HG03060 (cell line): ENCODE measurements around the gene CEP78.
"Not testable (repeated sequence)": the region's sequence is repeated elsewhere in the genome, so short reads cannot be mapped to it uniquely, and the experiment has no call there.

Source experiments
- ATAC-seq: cut with Tn5 transposase; IDR thresholded peaks from one replicate; pipeline ENCODE4 v1.9.1; 2021; ENCODE audit warnings: low read depth, moderate number of reproducible peaks; ENCODE audit not compliant: unreplicated experiment

The CEP78 gene

GRCh38 chr9:78235762-78236550 is at the start of gene CEP78:
TSS of gene CEP78 (plus strand) at chr9:78236075. CDS start at chr9:78236351, 276 bp downstream.
- peak; percentile 86 for ATAC-seq

- no peak for ATAC-seq
These were observed 48.0 kb upstream of the CEP78 start for GRCh38 chr9:78187763-78188484.

- no peak for ATAC-seq
These were observed 47.3 kb upstream of the CEP78 start for GRCh38 chr9:78188594-78188993.

GRCh38 chr9:78189001-78189400 is 46.9 kb upstream of the CEP78 start:
- ATAC-seq: no peak

- ATAC-seq: no peak
These were observed 46.4 kb upstream of the CEP78 start for GRCh38 chr9:78189461-78189860.

- no peak for ATAC-seq
These were observed 43.9 kb upstream of the CEP78 start for GRCh38 chr9:78191931-78192330.

GRCh38 chr9:78196258-78196657 is 39.6 kb upstream of the CEP78 start:
- ATAC-seq: no peak

- not testable (repeated sequence) for ATAC-seq
These were observed 34.6 kb upstream of the CEP78 start for GRCh38 chr9:78201158-78201777.

GRCh38 chr9:78207319-78207718 is 28.6 kb upstream of the CEP78 start:
- no peak for ATAC-seq

GRCh38 chr9:78207901-78208300 is 28.0 kb upstream of the CEP78 start:
- no peak for ATAC-seq

GRCh38 chr9:78209127-78209526 is 26.7 kb upstream of the CEP78 start:
- no peak for ATAC-seq

- ATAC-seq: peak; percentile 54
These were observed 25.0 kb upstream of the CEP78 start for GRCh38 chr9:78210841-78211301.

- no peak for ATAC-seq
These were observed 23.0 kb upstream of the CEP78 start for GRCh38 chr9:78212868-78213267.

GRCh38 chr9:78213712-78214111 is 22.2 kb upstream of the CEP78 start:
- no peak for ATAC-seq

GRCh38 chr9:78214492-78214891 is 21.4 kb upstream of the CEP78 start:
- no peak for ATAC-seq

- ATAC-seq: no peak
These were observed 20.2 kb upstream of the CEP78 start for GRCh38 chr9:78215706-78216105.

- no peak for ATAC-seq
These were observed 17.0 kb upstream of the CEP78 start for GRCh38 chr9:78218890-78219289.

- no peak for ATAC-seq
These were observed 14.4 kb upstream of the CEP78 start for GRCh38 chr9:78221425-78221824.

- not testable (repeated sequence) for ATAC-seq
These were observed 14.0 kb upstream of the CEP78 start for GRCh38 chr9:78221841-78222240.

- no peak for ATAC-seq
These were observed 5.1 kb upstream of the CEP78 start for GRCh38 chr9:78230761-78231160.

GRCh38 chr9:78232471-78232870 is 3.4 kb upstream of the CEP78 start:
- ATAC-seq: not testable (repeated sequence)
